ENCODE data around the gene C13orf46.

- TF ChIP-seq EZH2 (IDR thresholded peaks at IDR 0.05; ENCODE audit: low read length, unreplicated experiment), result no peak
- TF ChIP-seq, protein P1, sequence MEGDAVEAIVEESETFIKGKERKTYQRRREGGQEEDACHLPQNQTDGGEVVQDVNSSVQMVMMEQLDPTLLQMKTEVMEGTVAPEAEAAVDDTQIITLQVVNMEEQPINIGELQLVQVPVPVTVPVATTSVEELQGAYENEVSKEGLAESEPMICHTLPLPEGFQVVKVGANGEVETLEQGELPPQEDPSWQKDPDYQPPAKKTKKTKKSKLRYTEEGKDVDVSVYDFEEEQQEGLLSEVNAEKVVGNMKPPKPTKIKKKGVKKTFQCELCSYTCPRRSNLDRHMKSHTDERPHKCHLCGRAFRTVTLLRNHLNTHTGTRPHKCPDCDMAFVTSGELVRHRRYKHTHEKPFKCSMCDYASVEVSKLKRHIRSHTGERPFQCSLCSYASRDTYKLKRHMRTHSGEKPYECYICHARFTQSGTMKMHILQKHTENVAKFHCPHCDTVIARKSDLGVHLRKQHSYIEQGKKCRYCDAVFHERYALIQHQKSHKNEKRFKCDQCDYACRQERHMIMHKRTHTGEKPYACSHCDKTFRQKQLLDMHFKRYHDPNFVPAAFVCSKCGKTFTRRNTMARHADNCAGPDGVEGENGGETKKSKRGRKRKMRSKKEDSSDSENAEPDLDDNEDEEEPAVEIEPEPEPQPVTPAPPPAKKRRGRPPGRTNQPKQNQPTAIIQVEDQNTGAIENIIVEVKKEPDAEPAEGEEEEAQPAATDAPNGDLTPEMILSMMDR (conservative IDR thresholded peaks at IDR 0.05; ENCODE audit: low read depth, low read length), result no peak
- no peak for TF ChIP-seq EZH2phosphoT487 (IDR thresholded peaks at IDR 0.05; ENCODE audit: borderline replicate concordance, low read length)
Measured at GRCh38 chr13:113978741-113979481, 5.0 kb upstream of the C13orf46 start.
